Measurements from ENCODE around the gene ZNF581.

The ZNF581 gene

DNA sequence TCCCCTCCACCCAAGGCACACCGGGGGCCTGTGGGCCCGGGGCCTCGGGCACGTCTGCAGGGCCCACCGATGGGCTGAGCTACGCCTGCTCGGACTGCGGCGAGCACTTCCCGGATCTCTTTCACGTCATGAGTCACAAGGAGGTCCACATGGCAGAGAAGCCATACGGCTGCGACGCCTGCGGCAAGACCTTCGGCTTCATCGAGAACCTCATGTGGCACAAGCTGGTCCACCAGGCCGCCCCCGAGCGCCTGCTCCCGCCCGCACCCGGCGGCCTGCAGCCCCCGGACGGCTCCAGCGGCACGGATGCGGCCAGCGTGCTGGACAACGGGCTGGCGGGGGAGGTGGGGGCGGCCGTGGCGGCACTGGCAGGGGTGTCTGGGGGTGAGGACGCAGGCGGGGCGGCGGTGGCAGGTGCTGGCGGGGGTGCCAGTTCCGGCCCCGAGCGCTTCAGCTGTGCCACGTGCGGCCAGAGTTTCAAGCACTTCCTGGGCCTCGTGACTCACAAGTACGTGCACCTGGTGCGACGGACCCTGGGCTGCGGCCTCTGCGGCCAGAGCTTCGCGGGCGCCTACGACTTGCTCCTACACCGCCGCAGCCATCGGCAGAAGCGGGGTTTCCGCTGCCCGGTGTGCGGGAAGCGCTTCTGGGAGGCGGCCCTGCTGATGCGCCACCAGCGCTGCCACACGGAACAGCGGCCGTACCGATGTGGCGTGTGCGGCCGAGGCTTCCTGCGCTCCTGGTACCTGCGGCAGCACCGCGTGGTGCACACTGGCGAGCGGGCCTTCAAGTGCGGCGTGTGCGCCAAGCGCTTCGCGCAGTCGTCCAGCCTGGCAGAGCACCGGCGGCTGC lies 27.7 kb upstream of the ZNF581 start:
- DNase-seq (ENCODE audit: insufficient read length, low spot score), result no peak
- FAIRE-seq, result no peak
- TF ChIP-seq POLR2A (IDR thresholded peaks at IDR 0.05; ENCODE audit: low read depth, low read length), result no peak

DNA sequence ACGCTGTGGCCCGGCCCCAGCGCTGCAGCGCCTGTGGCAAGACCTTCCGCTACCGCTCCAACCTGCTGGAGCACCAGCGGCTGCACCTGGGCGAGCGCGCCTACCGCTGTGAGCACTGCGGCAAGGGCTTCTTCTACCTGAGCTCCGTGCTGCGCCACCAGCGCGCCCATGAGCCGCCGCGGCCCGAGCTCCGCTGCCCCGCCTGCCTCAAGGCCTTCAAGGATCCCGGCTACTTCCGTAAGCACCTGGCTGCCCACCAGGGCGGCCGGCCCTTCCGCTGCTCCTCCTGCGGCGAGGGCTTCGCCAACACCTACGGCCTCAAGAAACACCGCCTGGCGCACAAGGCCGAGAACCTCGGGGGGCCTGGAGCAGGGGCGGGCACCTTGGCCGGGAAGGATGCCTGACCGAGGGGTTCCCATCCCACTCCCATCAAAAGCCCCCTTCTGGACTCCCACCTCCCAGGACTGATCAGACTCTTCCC lies 27.0 kb upstream of the ZNF581 start:
- no peak for DNase-seq (ENCODE audit: insufficient read length, low spot score)
- TF ChIP-seq POLR2A (IDR thresholded peaks at IDR 0.05; ENCODE audit: low read depth, low read length), result no peak
- no peak for FAIRE-seq

DNA sequence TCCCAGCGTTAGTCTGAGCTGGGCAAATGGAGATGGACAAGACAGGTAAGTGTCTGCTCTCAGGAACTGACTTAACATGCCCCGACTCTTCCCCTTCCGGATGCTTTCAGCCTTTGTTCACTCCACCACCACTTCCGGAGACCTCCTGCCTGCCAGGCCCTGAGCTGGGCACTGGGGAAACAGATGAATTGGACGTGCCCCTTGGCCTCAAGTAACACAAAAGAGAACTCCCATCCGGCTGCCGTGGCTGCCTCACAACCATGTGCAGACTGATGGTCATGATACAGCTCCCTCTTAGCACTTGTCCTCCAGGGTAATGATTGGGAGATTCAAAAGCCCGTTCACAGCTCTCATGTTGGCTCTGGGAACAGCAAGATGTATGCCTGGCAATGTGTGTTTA lies 26.0 kb upstream of the ZNF581 start:
- no peak for DNase-seq (ENCODE audit: insufficient read length, low spot score)
- no peak for FAIRE-seq
- no peak for TF ChIP-seq POLR2A (IDR thresholded peaks at IDR 0.05; ENCODE audit: low read depth, low read length)

DNA sequence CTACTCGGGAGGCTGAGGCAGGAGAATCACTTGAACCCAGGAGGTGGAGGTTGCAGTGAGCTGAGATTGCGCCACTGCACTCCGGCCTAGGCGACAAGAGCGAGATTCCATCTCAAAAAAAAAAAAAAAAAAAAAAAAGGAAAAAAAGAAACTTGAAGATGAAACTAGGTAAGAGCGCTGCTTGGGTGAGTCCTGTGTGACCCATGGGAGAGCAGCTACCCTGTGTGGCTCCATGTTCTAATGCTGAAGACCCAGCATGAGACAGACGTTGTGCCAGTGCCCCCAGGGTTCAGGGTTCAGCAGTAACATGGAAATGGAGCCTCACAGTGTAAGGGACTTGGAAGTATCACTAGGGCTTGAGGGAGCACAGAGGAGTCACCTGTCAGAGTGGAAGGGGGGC lies 25.0 kb upstream of the ZNF581 start:
- FAIRE-seq (no peak), DNase-seq (ENCODE audit: insufficient read length, low spot score) (no peak)
- TF ChIP-seq POLR2A (IDR thresholded peaks at IDR 0.05; ENCODE audit: low read depth, low read length), result no peak

DNA sequence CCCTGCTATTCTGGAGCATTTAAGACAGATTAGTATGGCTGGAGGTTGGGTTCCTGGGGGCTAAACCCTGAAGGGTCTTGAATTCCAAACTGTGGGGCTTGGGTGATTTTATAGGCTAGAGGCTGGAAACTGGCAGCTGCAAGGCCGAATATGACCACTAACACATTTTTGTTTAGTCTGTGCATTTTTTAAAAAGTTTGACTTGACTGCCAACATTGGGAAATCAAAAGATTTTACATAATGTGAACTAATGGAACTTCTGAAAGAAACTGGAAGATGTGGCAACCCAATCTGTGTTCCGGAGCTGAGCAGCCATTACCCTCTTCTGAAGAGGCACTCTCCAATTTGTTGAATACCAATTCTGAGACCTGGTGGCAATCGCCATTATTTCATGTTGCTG lies 24.2 kb upstream of the ZNF581 start:
- no peak for FAIRE-seq
- no peak for TF ChIP-seq POLR2A (IDR thresholded peaks at IDR 0.05; ENCODE audit: low read depth, low read length)
- DNase-seq (ENCODE audit: insufficient read length, low spot score), result no peak

DNA sequence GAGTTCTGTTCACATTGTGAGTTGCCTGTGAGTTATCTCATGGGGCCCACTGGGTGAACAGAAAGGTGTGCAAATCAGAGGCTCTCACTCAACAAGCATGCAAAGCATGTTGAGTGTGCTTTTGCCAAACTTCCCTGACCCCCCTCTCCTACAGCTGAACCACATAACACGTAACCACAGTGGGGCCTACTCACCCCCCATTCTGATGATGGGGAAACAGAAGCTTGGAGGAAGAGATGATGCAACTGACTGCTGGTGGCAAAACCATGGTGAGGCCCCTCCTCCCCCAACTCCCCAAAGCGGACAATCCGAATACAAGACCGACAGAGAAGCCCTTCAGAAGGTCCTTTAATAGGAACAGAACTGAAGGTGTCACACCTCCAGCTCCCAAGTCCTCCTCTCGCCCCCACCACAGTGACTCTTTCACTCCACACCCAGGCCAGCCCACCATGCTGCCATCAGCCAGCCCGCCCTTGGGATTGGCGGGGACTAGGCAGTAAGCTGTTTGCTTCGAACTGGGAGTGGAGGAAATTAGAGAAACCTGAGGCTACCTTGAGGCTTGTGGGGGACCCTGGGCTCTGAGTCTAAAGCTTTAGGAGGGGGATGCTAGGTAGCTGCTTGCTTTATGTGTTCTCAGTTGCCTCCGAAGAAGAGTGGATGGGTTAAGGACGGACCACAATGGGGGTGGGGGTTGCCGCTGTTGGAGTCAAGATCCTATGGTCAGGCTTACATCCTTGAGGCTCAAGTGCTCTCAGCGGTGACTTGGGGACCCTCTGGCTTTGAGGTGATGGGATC lies 22.8 kb upstream of the ZNF581 start:
- FAIRE-seq (no peak), DNase-seq (ENCODE audit: insufficient read length, low spot score) (no peak)
- no peak for TF ChIP-seq POLR2A (IDR thresholded peaks at IDR 0.05; ENCODE audit: low read depth, low read length)

DNA sequence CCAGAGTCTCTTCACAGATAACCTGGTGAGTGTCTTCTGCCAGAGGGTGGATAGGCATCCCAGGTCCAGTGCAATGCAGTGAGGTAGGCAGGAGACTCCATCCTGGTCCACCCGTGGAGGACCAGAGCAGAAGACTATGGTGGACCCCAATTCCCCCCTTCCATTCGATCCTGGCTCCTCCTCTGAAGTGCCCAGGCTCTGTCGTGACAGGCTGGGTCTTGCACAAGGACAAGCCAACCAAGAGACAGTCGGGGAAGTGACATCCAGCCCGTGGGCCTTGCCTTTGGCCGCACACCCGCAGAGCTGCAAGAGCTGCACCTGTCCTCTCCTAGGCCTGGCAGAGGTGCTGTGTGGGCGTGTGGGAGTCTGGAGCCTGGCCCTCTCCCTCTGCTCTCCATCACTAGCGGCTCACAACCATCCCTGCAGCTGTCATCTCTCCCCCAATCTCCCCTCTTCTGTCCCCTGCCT lies 22.2 kb upstream of the ZNF581 start:
- FAIRE-seq (no peak), DNase-seq (ENCODE audit: insufficient read length, low spot score) (no peak)
- 0 out of 2 replicates have a peak, but pooled peaks have one; percentile 26 for TF ChIP-seq POLR2A (IDR thresholded peaks at IDR 0.05; ENCODE audit: low read depth, low read length)

DNA sequence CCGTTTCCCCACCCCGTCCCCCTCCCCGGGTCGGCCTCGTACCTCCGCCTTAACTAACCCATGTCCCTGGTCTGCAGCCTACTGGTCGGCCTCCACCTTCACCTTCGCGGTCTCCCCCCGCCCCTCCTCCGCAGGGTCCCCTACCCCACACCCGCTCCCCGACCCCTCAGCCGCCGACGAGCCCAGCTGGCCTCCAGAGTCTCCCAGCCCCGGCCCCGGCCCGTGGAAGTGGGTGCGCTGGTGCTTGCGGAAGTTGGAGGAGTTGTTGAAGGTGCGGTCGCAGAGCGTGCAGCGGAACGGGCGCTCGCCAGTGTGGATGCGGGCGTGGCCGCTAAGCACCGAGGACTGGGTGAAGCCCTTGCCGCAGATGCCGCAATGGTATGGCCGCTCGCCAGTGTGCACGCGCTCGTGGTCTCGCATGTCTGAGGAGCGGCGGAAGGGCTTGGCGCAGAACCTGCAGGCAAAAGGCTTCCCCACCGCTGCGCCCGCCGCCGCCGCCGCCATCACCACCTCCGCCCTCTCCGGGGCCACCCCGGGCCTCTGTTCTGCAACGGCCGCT lies 21.7 kb upstream of the ZNF581 start:
- DNase-seq (ENCODE audit: insufficient read length, low spot score) (no peak), FAIRE-seq (no peak)
- no peak for TF ChIP-seq POLR2A (IDR thresholded peaks at IDR 0.05; ENCODE audit: low read depth, low read length)

DNA sequence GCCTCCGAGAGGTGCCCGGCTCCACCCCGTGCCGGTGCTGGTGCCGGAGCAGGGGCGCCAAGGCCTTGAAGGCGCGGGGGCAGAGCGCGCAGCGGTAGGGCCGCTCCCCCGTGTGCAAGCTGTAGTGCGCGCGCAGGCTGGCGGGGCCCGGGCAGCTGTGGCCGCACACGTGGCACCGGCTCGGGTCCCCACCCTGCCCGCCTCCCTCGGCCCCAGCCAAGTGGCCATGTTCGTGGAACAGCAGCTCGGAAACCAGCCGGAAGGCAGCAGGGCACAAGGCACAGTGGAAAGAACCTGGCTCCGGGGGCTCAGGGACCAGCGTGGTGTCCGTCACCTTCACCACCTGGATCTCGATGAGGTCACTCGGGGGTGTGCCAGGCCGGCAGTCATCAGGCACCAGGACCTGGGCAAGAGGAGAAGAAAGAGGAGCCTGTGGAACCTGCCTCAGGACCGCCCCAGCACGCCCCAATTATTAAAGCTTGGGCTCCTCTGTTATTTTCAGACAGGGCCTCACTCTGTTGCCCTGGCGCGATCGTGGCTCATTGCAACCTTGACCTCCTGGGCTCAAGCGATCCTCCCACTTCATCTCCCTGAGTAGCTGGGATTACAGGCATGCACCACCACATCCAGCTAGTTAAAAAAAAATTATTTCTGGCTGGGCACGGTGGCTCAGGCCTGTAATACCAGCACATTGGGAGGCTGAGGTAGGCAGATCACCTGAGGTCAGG lies 21.0 kb upstream of the ZNF581 start:
- no peak for TF ChIP-seq POLR2A (IDR thresholded peaks at IDR 0.05; ENCODE audit: low read depth, low read length)
- FAIRE-seq, result no peak

DNA sequence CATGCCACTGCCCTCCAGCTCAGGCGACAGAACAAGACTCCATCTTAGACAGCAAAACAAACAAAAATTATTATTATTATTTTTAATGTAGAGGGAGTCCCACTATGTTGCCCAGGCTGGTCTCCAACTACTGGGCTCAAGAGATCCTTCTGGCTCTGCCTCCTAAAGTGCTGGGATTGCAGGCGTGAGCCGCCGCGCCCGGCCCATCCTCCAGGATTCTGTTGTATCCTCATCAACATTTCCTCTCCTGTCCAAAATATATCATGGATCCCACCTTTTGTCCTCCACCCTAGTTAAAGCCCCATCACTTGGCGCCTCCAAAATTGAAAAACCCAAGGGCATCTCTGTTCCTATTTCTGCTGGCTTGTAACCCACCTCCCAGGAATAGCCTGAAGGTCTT lies 20.3 kb upstream of the ZNF581 start:
- DNase-seq (ENCODE audit: insufficient read length, low spot score) (no peak), FAIRE-seq (no peak)

More for the DNA sequence above, 21.0 kb upstream of the ZNF581 start:
- no peak for DNase-seq (ENCODE audit: insufficient read length, low spot score)

DNA sequence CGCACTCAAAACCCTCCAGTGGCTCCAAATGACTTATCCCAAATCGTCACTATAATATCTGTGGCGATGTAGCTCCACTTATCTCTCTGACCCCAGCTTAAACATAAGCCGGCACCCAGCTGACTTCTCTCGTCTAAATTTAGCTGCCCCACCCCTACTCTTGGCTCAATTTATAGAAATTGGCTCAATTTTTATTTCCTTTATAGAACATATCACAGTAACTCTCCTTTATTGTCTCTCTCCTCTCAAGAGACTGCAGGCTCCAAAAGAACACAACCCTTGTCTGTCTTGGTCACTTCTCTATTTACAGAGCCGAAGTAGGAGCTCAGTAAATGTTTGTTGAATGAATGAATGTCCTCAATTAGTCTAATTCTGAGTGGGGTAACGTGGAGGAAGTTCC lies 19.9 kb upstream of the ZNF581 start:
- FAIRE-seq (no peak), DNase-seq (ENCODE audit: insufficient read length, low spot score) (no peak)
- no peak for TF ChIP-seq POLR2A (IDR thresholded peaks at IDR 0.05; ENCODE audit: low read depth, low read length)

More for the DNA sequence above, 20.3 kb upstream of the ZNF581 start:
- TF ChIP-seq POLR2A (IDR thresholded peaks at IDR 0.05; ENCODE audit: low read depth, low read length), result no peak

DNA sequence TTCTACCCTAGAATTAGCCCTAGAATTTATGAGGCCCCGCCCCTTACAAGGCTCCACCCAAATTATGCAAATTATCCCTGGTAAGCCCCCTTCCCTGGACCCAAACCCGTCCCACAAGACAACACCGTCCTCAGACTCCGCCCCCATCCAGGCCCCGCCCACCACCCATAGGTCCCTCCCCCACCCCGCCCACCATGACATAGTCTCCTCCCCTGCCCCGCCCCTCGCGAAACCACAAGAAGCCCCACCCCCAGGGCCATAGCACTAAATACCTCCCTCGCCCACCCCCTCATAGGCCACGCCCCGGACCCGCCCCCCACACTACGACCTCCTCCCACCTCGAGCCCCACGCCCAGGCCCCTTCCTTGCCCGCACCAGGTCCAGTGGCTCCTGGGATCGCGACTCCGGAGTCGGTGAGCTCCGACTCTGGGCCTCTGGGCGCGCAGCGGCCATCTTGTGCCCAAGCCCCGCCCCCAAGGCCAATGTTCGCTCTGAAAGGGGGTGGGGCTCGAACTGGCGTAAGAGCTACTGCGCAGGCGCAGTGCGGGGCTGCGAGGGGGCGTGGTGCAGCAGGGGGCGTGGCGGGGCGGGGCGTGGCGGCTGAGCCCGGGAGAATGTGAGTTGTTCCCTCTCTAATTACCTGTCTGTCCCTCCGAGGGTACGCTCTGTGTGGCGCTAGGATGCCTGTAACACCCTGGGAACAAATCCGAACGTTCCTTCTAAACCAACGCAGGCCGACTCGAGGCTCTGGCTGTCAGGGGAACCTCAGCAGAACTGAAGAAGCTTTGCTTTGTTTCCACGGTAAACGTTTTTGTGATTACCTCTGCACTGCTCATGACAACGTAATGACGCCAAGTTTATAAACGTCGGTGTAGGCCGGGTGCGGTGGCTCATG lies 19.1 kb upstream of the ZNF581 start, which contains the start of gene ZNF784:
ZNF784 (minus strand) TSS at position 458 of the 895 bp plus-strand sequence; CDS start at position 453, 5 bp downstream.
- DNase-seq (ENCODE audit: insufficient read length, low spot score) (peak; percentile 98), FAIRE-seq (no peak)
- peak; percentile 70 for TF ChIP-seq POLR2A (IDR thresholded peaks at IDR 0.05; ENCODE audit: low read depth, low read length)

DNA sequence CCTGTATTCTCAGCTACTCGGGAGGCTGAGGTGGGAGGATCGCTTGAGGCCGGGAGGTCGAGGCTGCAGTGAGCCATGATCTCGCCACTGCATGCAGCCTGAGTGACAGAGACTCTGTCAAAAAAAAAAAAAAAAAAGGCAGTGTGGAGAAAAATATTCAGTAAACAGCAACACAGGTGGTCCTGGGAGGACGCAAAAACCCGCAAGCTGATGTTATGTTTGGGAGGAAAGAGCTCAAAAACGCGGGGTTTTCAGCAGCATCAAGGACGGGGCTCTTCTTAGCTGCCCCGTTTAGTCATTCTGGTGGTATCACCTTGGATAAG lies 18.5 kb upstream of the ZNF581 start:
- no peak for TF ChIP-seq POLR2A (IDR thresholded peaks at IDR 0.05; ENCODE audit: low read depth, low read length)
- FAIRE-seq (no peak), DNase-seq (ENCODE audit: insufficient read length, low spot score) (no peak)
